HG03064 (cell line): Measurements from ENCODE around the gene ANLN.
"Not testable (repeated sequence)": the region's sequence is repeated elsewhere in the genome, so short reads cannot be mapped to it uniquely, and the experiment has no call there.

ENCODE experiments used
- ATAC-seq: cut with Tn5 transposase; IDR thresholded peaks from one replicate; pipeline ENCODE4 v1.9.1; 2021; ENCODE audit warnings: low read depth; ENCODE audit not compliant: unreplicated experiment

Gene ANLN

DNA sequence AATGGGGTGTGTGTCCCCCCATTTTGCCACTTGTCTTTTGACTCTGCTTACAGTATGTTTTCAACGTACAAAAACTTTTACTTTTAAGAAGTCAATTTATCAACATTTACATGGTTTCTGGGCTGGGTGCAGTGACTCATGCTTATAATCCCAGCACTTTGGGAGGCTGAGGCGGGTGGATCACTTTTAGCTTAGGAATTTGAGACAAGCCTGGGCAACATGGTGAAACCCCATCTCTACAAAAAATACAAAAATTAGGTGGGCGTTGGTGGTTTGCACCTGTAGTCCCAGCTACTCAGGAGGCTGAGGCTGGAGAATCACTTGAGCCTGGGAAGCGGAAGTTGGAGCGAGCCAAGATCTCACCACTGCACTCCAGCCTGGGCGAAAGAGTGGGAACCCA lies 107.5 kb downstream of the ANLN start:
- ATAC-seq, result not testable (repeated sequence)

DNA sequence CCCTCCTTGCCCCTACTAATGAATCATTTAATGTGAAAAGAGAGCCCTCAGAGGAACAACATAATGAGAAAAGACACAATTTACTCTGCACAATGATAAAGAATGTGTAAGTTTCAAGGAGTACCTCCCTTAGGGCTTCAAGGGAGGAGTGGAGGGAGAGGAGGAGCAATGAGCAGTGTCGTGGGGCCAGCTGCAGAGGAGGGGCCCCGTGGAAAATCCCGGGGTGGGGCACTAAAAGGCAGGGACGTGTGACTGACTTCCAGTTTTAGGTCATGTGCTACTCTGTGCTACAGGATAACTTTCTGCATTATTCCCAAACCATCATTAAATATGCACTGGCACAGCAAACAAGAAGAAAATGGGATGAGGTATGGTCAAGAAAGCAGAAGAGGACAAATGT lies 108.1 kb downstream of the ANLN start:
- no peak for ATAC-seq
